ENCODE measurements around the gene PRDM15.

Gene PRDM15

DNA sequence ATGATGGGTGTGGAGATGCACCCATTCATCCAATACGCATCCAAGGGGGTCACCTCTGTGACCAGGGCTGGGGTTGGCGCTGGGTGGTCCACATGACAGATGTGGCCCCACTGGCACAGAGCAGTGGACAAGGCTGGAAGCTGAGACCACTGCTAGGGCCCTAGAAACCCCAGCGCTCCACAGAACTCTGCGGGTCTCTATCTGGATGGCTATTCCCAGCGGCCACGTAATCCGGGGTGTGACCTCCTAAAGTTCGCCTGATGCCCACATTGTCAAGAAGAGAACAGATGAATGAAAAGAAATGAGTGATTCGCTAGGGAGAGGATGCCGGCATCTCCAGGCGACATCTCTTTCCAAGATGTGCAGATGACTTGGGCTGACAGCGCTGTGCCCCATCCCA lies 55.2 kb downstream of the PRDM15 start:
- no peak for DNase-seq (ENCODE audit: low read depth)

DNA sequence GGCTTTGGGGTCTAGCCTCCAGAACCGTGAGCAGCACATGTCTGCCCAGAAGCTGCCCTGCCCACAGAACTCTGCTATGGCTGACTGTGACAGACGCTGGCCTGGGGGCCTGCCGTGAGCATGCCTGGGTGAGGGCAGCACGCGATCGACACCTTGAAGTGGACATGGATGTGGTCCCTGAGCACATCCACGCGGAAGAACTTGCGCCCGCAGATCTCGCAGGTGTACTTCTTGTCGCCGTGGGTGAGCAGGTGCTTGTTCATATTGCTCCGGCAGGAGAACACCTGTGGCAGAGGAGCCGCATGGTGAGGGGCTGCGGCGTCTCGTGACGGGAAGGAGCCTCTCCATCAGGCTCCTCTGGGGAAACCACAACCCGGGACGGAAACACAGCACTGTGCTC lies 56.0 kb downstream of the PRDM15 start:
- no peak for DNase-seq (ENCODE audit: low read depth)

DNA sequence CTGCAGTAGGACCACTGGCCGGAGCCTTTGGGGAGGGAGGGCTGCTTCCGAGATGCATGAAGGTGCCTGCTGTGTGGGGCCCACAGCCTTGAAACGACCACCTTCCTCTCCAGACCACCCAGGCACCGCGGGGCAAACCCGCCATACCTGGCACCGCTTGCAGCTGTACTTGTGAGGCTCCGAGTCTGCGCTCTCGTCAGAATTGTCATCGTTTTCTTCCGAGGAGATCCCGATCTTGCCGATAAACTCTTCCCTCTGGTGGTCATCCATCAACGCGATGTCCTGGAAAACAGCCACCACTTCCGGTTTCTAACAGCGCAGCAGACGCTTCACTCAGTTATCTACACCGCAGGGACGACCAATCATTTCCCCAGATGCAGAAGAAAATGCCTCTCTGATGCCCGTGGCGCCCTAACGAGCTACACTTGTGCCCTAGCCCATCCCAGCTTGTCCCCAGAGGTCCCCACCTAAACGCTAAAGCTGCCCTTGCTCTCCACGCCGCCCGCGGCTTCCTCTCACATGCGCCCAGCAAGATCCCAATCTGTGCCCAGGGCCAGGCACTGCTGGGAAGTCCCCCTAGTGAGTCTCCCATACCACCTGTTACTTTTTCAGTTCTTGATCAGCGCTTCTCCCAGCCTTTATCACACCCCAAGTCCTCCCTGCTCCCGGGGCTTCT lies 57.2 kb downstream of the PRDM15 start:
- peak; percentile 96 for DNase-seq (ENCODE audit: low read depth)

DNA sequence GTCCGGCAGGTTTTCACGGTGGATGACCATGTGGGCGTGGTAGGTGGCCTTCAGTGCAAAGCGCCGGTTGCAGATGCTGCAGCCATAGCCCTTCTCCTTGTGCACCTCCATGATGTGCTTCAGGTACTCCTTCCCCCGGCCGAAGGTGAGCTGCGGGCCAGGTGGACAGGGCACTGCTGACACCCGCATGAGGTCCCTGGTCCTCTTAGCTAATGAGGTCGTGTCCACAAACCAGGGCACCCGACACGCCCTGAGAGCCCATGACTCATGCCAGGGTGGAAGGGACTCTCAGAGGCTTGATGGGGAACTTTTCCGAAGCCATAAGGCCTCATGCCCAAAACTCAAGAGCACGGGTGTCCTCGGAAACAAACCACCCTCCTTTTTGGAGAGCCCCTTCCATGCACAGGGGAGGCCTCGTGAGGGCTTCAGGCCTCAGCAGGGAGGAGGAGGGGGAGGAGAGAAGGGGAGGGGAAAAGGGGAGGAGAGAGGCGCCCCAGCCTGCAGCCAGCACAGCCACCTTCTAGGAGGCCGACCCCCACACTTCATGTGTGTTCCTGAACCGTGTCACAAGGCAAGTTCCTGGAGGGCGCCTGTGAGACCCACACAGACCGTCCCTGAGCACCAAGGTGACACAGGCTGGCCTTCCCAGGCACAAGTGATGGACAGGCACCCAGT lies 57.9 kb downstream of the PRDM15 start:
- DNase-seq (ENCODE audit: low read depth), result no peak

DNA sequence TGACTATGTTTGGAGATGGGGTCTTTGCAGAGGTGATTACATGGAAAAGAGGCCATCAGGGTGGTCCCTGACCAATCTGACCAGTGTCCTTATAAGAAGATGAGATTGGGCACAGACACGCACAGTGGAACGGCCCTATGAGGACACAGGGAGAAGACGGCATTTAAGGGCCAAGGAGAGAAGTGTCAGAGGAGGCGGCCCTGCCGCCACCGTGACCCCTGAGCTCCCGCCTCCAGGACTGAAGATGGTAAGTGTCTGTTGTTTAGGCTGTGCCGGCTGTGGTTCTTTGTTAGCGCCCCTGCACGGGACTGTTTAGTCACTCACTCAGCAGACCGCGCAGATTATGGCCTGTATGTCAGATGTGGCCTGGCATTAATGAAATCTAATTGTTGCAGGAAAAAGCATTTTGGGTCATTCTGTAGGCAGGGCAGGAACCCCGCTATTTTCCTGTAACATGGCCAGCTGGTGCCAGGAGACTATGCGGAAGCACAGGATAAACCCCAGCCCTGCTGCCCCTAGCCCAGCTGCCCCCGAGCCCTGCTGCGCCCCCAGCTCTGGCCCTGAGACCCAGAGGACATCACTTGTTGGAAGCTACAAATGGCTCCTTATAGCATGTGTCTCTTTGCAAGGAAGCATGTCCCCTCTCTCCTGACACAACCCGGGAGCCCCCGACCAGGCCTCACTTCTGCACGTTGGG lies 58.6 kb downstream of the PRDM15 start:
- DNase-seq (ENCODE audit: low read depth), result no peak

DNA sequence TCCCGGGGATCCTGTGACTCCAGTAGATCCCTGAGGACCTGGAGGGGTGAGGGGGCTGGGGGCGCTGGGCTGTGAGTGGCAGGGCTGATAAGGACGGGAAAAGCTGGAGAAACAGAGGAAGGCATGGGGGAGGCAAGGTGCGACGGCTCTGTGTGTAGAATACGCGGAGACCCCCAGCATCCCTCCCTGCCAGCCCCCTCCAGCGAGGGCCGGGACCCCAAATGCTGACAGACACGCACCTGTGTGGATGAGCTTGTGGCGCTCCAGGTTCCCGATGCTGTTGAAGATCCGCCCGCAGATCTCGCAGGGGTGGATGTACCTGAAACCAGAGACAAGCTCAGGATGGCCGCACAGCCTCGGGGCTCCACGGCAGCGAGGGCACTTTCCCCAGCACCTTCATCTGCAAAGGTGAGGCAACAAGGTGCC lies 59.3 kb downstream of the PRDM15 start:
- DNase-seq (ENCODE audit: low read depth), result no peak

DNA sequence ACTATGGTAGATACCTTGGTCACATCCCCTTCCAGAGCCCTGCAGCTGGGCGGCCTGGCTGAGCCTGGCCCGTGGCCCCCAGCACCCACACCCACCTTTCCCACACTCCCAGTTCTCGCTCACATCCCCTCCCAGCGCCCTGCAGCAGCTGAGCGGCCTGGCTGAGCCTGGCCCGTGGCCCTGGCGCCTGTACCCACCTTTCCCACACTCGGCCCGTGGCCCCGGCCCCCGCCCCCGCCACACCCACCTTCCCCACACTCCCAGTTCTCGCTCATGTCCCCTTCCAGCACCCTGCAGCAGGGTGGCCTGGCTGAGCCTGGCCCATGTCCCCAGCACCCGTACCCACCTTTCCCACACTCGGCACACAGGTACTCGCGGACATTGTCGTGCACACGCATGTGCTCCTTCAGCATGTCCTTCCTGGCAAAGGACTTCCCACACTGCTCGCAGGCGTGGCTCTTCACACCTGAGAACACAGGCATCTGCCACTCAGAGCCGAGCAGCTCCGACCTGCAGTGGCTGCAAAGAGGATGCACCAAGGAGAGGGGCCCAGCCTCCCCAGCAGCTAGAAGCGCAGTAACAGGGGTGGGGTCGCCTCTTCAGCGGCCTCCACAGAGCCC lies 59.8 kb downstream of the PRDM15 start:
- DNase-seq (ENCODE audit: low read depth), result no peak

DNA sequence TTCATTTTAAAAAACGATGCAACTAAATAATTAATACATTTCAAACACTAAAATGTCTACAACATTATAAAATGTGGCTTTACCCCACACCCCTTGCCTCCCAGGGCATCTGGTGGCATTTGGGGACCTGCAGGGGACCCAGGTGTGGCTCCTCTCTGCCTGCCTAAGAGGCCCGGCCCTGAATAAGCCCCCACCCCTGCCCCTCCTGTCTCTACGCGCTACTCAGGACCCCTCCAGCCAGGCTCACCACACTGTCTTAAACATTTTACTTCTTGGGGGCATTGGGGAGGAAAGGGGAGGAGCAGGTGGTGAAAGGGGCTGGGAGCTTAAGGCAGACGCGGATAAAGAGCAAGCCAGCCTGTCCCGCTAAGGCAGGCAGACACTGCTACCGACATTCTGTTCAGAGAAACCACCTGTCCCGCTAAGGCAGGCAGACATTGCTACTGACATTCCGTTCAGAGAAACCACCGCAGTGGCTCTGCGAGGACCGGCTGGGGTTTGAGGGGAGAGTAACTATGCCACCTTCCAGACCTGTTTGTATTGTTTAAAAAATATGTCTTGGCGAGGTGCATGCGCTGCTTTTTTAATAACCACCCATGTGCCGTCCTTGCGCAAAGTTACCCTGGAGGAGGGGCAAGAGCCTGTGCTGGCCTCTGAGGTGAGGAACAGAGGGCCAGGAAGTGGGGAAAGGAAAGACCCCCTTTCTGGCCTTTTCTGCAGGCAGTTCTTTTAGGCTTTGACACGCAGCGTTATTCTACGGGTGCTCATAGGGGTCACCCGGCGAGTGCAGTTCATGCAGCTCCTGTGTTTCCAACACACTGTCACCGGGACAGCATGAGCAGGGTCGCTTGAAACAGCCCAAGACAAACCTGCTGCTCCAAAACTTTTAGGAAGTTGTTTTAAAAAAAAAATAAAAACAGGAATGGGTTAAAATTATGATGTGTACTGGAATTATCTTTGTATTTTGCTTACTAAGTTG lies 61.0 kb downstream of the PRDM15 start:
- no peak for DNase-seq (ENCODE audit: low read depth)

DNA sequence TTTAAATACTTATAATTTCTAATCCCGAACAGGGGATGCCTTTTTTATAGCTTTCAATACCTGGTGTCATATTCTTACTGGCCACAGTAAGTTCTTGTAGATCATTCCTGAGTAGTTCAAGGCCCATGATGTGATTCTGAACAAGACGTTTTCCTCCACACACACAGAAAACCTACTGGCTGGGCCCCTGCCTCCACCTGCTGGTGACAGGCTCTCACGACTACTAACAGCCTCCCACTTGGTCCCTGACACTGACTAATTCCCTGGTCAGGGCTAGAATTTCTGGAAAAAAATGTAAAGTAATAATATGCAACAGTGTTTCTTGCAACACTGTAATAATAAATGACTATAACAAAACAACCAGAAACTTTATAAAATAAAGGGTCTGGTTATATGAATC lies 61.9 kb downstream of the PRDM15 start:
- peak; percentile 59 for DNase-seq (ENCODE audit: low read depth)

DNA sequence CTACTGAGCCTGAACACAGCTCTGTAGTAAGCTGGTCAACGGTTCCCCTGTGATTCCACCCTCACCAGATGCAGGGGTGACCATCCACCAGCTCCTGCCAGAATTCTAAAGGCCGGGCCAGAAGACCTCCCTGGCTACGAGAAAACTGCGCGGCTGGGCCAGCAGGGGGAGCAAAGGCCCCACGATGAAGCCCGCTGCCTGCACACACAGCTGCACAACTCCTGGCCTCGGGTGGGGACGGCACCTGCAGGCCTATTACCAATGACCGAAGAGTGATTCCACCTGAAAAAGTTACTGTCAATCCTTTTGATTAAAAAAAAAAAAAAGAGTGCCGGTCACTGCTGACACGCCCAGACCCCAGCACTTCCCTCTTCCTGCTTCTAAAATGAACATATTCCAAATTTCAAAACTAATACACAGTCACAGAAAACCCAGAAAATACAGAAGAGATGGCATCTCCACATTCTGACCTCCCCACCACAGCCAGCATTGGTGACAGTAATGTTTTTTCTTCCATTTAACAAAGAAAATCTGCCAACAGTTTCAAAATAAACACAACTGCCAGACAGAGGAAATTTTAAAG lies 62.5 kb downstream of the PRDM15 start:
- DNase-seq (ENCODE audit: low read depth), result peak; percentile 36

DNA sequence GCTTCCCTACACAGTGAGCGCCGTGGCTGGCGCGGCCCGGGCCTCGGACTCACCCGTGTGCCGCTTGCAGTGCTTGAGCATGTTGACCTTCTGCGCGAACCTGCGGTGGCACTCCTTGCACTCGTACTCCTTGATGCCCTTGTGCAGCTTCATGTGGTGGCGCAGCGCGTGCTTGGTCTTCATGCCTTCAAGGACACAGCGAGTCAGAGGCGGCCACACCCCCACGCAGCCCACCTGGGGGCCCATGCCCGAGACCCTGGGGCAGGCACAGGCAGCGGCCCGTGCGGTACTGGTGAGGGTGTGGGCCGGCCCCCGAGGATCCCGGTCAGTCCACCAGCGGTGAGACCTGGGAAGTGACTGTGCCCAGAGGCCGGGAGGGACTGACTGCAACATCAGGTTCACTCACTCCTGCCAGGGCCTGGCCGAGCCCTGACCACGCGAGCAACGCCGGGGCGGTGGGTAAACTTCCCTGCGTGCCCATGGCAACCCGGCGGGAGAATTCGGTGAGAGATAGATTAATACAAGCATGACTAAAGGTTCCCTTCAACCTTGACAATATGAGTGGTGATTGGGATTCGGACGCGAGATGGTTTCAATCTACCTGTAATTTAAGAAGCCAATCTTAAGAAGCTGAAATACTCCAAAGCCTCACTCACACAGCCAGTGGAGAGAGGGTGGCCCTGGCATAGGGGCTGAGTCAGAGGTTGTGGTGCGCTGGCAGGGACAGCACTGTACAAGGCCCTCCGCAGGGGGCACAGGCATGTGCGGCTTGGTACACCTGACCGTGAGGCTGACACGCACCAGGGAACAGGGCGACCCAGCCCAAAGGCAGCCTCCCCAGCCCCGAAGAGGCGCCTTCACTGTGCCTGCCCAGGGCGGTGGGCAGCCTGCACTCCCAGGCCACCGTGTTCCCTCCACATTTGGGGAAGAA lies 63.2 kb downstream of the PRDM15 start:
- DNase-seq (ENCODE audit: low read depth), result no peak

DNA sequence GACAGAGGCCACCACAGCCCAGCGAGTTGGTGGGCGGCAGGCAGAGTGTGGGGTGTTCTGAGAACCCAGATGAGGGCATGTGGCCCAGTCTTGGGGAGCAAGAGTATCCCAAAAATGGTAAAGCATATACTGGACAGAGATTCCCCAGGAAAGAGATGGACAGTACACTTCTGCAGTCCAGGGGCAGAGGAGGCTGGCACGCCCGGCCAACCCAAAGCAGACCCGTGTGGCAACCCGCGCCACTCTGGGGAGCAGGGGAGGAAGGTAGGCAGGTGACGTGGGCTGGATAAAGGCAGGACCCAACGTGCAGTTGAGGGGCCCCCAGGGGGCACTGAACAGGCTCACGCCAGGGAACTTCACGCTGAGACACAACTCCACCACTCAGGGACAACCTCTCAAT lies 65.9 kb downstream of the PRDM15 start:
- DNase-seq (ENCODE audit: low read depth), result no peak

DNA sequence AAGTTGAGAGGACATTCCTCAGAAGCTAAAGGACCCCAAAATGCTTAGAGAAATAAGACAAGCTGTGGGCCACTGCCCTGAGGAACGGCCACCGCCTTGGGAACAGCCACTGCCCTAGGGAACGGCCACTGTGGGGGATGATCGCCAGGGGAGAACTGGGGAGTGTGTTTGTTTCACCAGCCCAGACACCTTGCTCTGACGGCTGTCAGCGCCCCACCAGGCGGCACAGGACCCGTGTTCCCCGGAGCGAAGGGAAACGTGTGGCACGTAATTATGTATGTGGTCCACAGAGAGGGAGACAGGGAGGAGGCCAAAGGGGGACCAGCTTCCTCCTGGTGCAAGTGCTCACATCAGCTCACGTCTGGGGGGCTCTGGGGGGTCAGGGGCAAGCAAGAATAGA lies 66.5 kb downstream of the PRDM15 start:
- DNase-seq (ENCODE audit: low read depth), result no peak

DNA sequence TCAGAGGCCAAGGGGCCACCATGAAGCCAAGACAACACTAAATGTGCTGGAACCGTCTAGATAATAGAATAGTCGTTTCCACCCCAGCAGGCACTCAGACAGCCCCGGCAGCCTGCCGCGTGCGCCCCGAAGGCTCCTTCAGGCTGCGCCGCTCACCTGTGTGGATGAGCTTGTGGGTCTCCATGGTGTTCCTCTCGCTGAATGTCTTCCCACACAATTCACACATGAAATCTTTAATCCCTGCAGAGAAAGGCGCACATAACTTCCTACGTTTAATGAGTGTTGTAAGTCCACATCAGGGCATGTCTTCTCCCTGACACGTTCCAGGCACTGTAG lies 68.6 kb downstream of the PRDM15 start:
- no peak for DNase-seq (ENCODE audit: low read depth)

DNA sequence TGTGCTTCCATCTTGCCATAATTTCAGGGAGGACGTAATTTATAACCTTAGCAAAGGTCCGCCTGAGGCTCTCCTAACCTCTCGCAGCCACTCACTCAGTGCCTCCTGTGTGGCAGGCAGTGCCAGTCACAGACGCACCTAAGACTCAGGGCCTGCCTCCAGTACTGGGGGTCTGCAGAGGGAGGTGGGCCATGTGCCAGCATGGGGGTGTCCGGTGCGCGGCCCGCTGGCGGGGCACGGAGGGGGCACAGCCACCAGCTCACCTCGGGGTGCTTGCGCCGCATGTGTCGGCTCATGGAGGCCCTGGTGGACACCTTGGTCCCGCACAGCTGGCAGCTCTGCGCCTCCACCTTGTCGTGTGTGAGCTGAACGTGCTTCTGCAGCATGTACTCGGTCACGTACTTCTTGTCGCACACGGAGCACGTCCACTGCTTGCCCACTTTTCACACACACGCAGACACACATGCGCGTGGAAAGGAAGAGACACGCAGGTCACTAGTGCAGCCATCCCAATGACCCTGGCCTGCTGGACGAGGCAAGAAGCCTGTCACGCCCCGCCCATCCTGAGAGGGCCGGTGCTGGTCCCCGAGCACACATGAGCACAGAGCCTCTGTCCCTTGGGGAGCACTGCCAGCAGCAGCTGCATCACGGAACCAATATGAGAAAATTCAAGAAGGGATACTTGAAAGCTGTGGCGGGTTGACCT lies 69.1 kb downstream of the PRDM15 start:
- no peak for DNase-seq (ENCODE audit: low read depth)

DNA sequence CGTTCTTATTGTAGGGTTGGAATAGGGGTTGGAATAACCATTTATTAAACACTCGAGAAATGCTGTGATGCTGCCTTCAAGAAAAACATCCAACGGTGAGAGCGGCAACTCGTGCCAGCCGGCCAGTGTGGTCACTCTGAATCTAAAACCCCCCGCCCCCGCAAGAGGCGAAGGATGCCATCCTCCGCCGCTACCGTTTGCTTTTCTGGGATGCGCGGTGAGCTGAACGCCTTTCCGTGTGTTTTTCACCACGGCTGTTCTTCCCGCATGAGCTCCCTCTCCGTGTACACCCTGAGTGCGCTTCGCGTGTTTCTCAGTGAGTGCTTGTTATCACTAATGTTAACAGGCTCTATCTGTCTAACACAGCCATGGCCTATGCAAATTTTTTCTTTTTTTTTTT lies 70.3 kb downstream of the PRDM15 start:
- no peak for DNase-seq (ENCODE audit: low read depth)

DNA sequence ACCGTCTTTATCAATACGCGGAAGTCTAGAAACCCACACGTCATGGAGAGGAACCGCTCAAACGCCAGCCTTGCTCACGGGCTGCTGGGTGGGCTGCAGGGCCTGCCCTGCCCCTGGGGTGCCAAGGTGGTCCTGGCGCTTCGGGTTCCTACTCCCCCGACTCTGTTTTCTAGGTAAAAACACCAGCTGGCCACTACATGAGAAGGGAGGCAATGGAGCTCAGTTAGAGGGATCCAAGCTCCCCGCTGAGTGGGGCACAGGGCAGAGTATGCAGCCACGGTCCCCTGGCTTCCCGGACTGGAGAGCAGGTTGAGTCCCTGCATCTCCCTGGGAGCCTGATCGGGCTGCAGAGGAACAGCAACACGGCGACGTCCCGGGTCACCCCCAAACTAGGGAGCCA lies 71.0 kb downstream of the PRDM15 start:
- no peak for DNase-seq (ENCODE audit: low read depth)

DNA sequence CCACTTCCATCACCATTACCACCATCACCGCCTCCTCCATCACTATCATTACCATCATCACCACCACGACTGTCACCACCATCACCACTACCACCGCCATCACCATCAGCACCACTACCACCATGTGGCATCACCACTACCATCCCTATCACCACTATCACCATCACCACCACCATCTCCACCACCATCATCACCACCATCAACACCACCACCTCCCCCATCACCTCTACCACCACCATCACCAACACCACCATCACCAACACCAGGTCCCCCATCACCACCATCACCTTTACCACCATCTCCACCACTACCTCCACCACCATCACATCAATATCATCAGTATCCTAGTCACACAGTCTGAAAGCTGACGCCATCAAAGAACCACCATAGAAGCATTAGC lies 72.4 kb downstream of the PRDM15 start:
- DNase-seq (ENCODE audit: low read depth), result no peak

DNA sequence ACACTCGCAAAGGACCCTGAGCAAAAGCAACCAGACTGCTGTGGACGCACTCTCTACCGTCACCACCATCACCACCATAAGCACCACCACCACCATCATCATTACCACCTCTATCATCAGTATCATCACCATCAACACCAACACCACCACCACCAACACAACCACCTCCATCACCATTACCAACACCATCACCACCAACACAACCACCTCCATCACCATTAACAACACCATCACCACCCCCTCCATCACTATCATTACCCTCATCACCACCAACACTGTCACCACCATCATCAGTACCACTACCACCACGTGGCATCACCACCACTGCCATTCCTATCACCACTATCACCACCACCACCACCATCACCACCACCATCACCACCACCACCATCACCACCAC lies 73.5 kb downstream of the PRDM15 start:
- no peak for DNase-seq (ENCODE audit: low read depth)

DNA sequence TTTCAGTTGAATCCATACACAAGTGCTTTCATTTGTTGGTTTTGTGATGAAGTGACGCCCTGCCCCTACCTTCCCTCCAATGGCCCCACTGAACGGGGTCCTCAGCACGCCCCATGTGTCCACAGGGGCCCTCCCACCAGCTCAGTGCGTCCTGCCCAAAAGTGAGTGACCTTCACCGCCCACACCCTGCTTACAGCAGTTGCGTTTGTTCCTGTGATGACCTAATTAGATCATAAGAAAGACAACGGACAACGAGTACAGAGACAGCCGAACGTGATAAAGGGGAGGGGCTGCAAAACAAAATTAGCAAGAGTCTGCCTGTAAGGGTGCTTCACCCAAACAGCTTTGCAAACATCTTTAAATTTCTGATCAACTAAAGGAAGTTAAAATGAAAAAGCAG lies 74.1 kb downstream of the PRDM15 start:
- no peak for DNase-seq (ENCODE audit: low read depth)
